HepG2 (cell line): ENCODE results near the gene FOXA1. TPM values are rescaled to one million over a fixed set of nuclear protein-coding genes. Genes with fewer than 3 reads are reported as not detected.

ENCODE experiments used
- E2F2 ChIP-seq: sonication (generic); formaldehyde crosslinking; IDR thresholded peaks from 2 replicates; pipeline ENCODE4 v1.4.0; 2020; ENCODE audit warnings: missing genetic modification reagents, borderline replicate concordance
- FOXA3 ChIP-seq: IDR thresholded peaks from 2 replicates; pipeline ENCODE4 v1.6.1; 2016; ENCODE audit warnings: missing genetic modification reagents, missing compliant biosample characterization
- FOXJ3 ChIP-seq: sonication (generic); formaldehyde crosslinking; IDR thresholded peaks from 2 replicates; pipeline ENCODE4 v1.4.0; 2020; ENCODE audit warnings: missing genetic modification reagents, mild to moderate bottlenecking, borderline replicate concordance
- GABPB1 ChIP-seq: IDR thresholded peaks from 2 replicates; pipeline ENCODE4 v1.6.1; 2016; ENCODE audit warnings: mild to moderate bottlenecking, missing genetic modification reagents, moderate library complexity, missing compliant biosample characterization
- GLMP ChIP-seq: sonication (generic); formaldehyde crosslinking; IDR thresholded peaks from 2 replicates; pipeline ENCODE4 v1.9.0; 2021; ENCODE audit warnings: missing genetic modification reagents, mild to moderate bottlenecking, borderline replicate concordance
- HNRNPUL1 ChIP-seq: fragments of 200-400 bp; formaldehyde crosslinking; IDR thresholded peaks from 2 replicates; pipeline ENCODE4 v1.6.1; 2017; ENCODE audit warnings: low read depth, mild to moderate bottlenecking, low read length, moderate library complexity
- KAT2B ChIP-seq: fragments of 150-350 bp; IDR thresholded peaks from 2 replicates; pipeline ENCODE4 v1.6.1; 2014; ENCODE audit warnings: low read depth, low read length, borderline replicate concordance
- MATR3 ChIP-seq: sonication (generic); formaldehyde crosslinking; IDR thresholded peaks from 2 replicates; pipeline ENCODE4 v1.4.0; 2020; ENCODE audit warnings: missing genetic modification reagents
- MYPOP ChIP-seq: sonication (generic); formaldehyde crosslinking; IDR thresholded peaks from 2 replicates; pipeline ENCODE4 v1.8.1; 2023; ENCODE audit warnings: mild to moderate bottlenecking, moderate library complexity, missing genetic modification reagents
- PHF8 ChIP-seq: sonication (generic); formaldehyde crosslinking; IDR thresholded peaks from 2 replicates; pipeline ENCODE4 v1.5.0; 2020; ENCODE audit warnings: missing genetic modification reagents
- SKI ChIP-seq: fragments of 450-650 bp; IDR thresholded peaks from one replicate; pipeline ENCODE4 v1.6.1; 2018; ENCODE audit warnings: mild to moderate bottlenecking; ENCODE audit not compliant: partially characterized antibody
- SSRP1 ChIP-seq: IDR thresholded peaks from 2 replicates; pipeline ENCODE4 v1.6.1; 2016; ENCODE audit warnings: control low read depth
- ZFYVE20 ChIP-seq: sonication (generic); formaldehyde crosslinking; IDR thresholded peaks from 2 replicates; pipeline ENCODE4 v1.8.0; 2023; ENCODE audit warnings: low read depth, mild to moderate bottlenecking, moderate library complexity, missing genetic modification reagents, borderline replicate concordance
- ZNF12 ChIP-seq: sonication (generic); formaldehyde crosslinking; IDR thresholded peaks from 2 replicates; pipeline ENCODE4 v1.5.0; 2020; ENCODE audit warnings: missing genetic modification reagents
- ZNF124 ChIP-seq: sonication (generic); formaldehyde crosslinking; IDR thresholded peaks from 2 replicates; pipeline ENCODE4 v1.4.0; 2020; ENCODE audit warnings: missing genetic modification reagents
- ZNF3 ChIP-seq: IDR thresholded peaks from 2 replicates; pipeline ENCODE4 v1.7.0; 2017; ENCODE audit warnings: inconsistent platforms
- ZNF30 ChIP-seq: sonication (generic); formaldehyde crosslinking; IDR thresholded peaks from 2 replicates; pipeline ENCODE4 v1.5.0; 2020; ENCODE audit warnings: mild to moderate bottlenecking, missing genetic modification reagents
- ZNF564 ChIP-seq: sonication (generic); formaldehyde crosslinking; IDR thresholded peaks from 2 replicates; pipeline ENCODE4 v1.8.1; 2023; ENCODE audit warnings: mild to moderate bottlenecking, missing genetic modification reagents
- ZNF652 ChIP-seq: IDR thresholded peaks from 2 replicates; pipeline ENCODE4 v1.6.1; 2016; ENCODE audit warnings: low read depth, borderline replicate concordance
- ZNF691 ChIP-seq: sonication (generic); formaldehyde crosslinking; IDR thresholded peaks from 2 replicates; pipeline ENCODE4 v1.4.0; 2020; ENCODE audit warnings: missing genetic modification reagents, low read depth, mild to moderate bottlenecking, borderline replicate concordance
- ZNF703 ChIP-seq: sonication (generic); formaldehyde crosslinking; IDR thresholded peaks from 2 replicates; pipeline ENCODE4 v1.5.1; 2020; ENCODE audit warnings: missing genetic modification reagents, mild to moderate bottlenecking, moderate library complexity, borderline replicate concordance
- ZNF761 ChIP-seq: sonication (generic); formaldehyde crosslinking; conservative IDR thresholded peaks from 2 replicates; pipeline ENCODE4 v1.4.0; 2020; ENCODE audit warnings: mild to moderate bottlenecking, missing genetic modification reagents
- ZNF773 ChIP-seq: sonication (generic); formaldehyde crosslinking; IDR thresholded peaks from 2 replicates; pipeline ENCODE4 v1.4.0; 2020; ENCODE audit warnings: missing genetic modification reagents, borderline replicate concordance
- ZNF792 ChIP-seq: IDR thresholded peaks from 2 replicates; pipeline ENCODE4 v1.6.1; 2016
- ZNF883 ChIP-seq: sonication (generic); formaldehyde crosslinking; IDR thresholded peaks from 2 replicates; pipeline ENCODE4 v1.5.1; 2020; ENCODE audit warnings: mild to moderate bottlenecking, missing genetic modification reagents; ENCODE audit errors: not compliant biosample characterization
- polyA plus RNA-seq, 8 experiments: library from polyadenylated mRNA; depleted of rRNA in 3 of 8; stranded (reverse) in 7 of 8; unstranded in 1 of 8; fragments of >200 nt; fragmentation: Illumina TruSeq in 4 of 8; extraction: Trizol in 4 of 8; gene quantifications; 2 replicates each; pipeline versions ENCODE4 v1.2.1 to v1.2.3, GENCODE V29; 2011 to 2016; ENCODE audit warnings: low read depth in 4 of 8, missing spikeins in 1 of 8, mixed read lengths in 1 of 8; ENCODE audit not compliant: insufficient read depth in 1 of 8
- total RNA-seq, 5 experiments: library from RNA; depleted of rRNA; stranded (reverse); fragments of >200 nt; fragmentation: Illumina TruSeq; extraction: Trizol; gene quantifications; 2 replicates each; pipeline ENCODE4 v1.2.3, GENCODE V29; 2016; ENCODE audit warnings: low read depth in 1 of 5

Gene FOXA1
- total and polyA plus RNA-seq, 2 of the 13 experiments (the other 11 are each of a cell fraction or from before 2014, with no cell fraction given): 43.4 to 58.6 TPM

- TF ChIP-seq GLMP (CRISPR knock-in tag): 0 out of 2 replicates have a peak, but pooled peaks have one; percentile 75
- peak; percentile 75; the same call in 1 of the 2 replicates for TF ChIP-seq FOXA3
- no peak for TF ChIP-seq HNRNPUL1
- peak; percentile 88 for TF ChIP-seq PHF8 (CRISPR knock-in tag)
- TF ChIP-seq ZNF773: no peak; the same call in 1 of the 2 replicates
- TF ChIP-seq ZNF124 (CRISPR knock-in tag): no peak
- no peak for TF ChIP-seq ZNF12
- TF ChIP-seq ZNF30 (CRISPR knock-in tag): peak; percentile 95
- no peak; the same call in none of the 2 replicates for TF ChIP-seq ZNF564 (CRISPR knock-in tag)
- peak; percentile 60; the same call in 1 of the 2 replicates for TF ChIP-seq ZNF703
- no peak; the same call in 1 of the 2 replicates for TF ChIP-seq ZNF652
- TF ChIP-seq FOXJ3: peak; percentile 48
- no peak; the same call in 1 of the 2 replicates for TF ChIP-seq ZNF792 (CRISPR knock-in tag)
- peak; percentile 82; the same call in 1 of the 2 replicates for TF ChIP-seq GABPB1 (CRISPR knock-in tag)
- TF ChIP-seq SKI: peak; percentile 55
- TF ChIP-seq ZNF691 (CRISPR knock-in tag): peak; percentile 77
- 0 out of 2 replicates have a peak, but pooled peaks have one; percentile 9 for TF ChIP-seq ZNF761 (CRISPR knock-in tag)
- TF ChIP-seq ZFYVE20 (CRISPR knock-in tag): 0 out of 2 replicates have a peak, but pooled peaks have one; percentile 53
- peak; percentile 26; the same call in 1 of the 2 replicates for TF ChIP-seq E2F2 (CRISPR knock-in tag)
- no peak for TF ChIP-seq MATR3 (CRISPR knock-in tag)
- TF ChIP-seq ZNF3: peak; percentile 44; the same call in 1 of the 2 replicates
- TF ChIP-seq SSRP1 (CRISPR knock-in tag): peak; percentile 62; the same call in 1 of the 2 replicates
- no peak for TF ChIP-seq KAT2B
- TF ChIP-seq MYPOP (CRISPR knock-in tag): peak; percentile 75
- peak; percentile 98 for TF ChIP-seq ZNF883
These were observed 7.0 kb downstream of the FOXA1 start (continued) for GRCh38 chr14:37587881-37588666.
